ENCODE measurements around the gene HECA. TPM values are rescaled to one million over a fixed set of nuclear protein-coding genes. Genes with fewer than 3 reads are reported as not detected.

HECA gene
- total RNA-seq, 3 donors from 2014 or later: 35.1 to 54.3 (median 49.3) TPM

- DNase-seq (ENCODE audit: low spot score in 2 of 2): no peak
These were observed 8.6 kb upstream of the HECA start for GRCh38 chr6:139126255-139126654.

GRCh38 chr6:139126931-139127330, 7.9 kb upstream of the HECA start:
- intact Hi-C loops (cut with DNase I; ENCODE audit: low total_unique reads): no loop called here
- no peak overlapping the region for H3K27ac ChIP-seq

More at GRCh38 chr6:139126255-139126654, 8.6 kb upstream of the HECA start:
- TF ChIP-seq CTCF (IDR thresholded peaks at IDR 0.05) (no peak), POLR2AphosphoS5 (IDR thresholded peaks at IDR 0.05) (no peak), POLR2A (IDR thresholded peaks at IDR 0.05) (no peak)
- H3K4me3 ChIP-seq: no peak overlapping the region
- no peaks in the 10 kb centered on the region for H3K27me3 ChIP-seq
- intact Hi-C loops (cut with DNase I; ENCODE audit: low total_unique reads): no loop called here
- no peaks in the 10 kb centered on the region for H3K36me3 ChIP-seq
- no peaks in the 10 kb centered on the region for H3K9me3 ChIP-seq
- H3K27ac ChIP-seq: no peak overlapping the region
- no peaks in the 10 kb centered on the region for H3K4me1 ChIP-seq

GRCh38 chr6:139129284-139129683, 5.6 kb upstream of the HECA start:
- TF ChIP-seq POLR2A (IDR thresholded peaks at IDR 0.05) (no peak), CTCF (IDR thresholded peaks at IDR 0.05) (no peak), POLR2AphosphoS5 (IDR thresholded peaks at IDR 0.05) (no peak)
- Histone ChIP-seq H3K27me3 (no peaks in the 10 kb centered on the region), H3K4me3 (no peak overlapping the region), H3K9me3 (no peaks in the 10 kb centered on the region), H3K4me1 (no peaks in the 10 kb centered on the region), H3K36me3 (no peaks in the 10 kb centered on the region), H3K27ac (no peak overlapping the region)
- intact Hi-C loops (cut with DNase I; ENCODE audit: low total_unique reads): no loop called here
- no peak for DNase-seq (ENCODE audit: low spot score in 2 of 2)

More at GRCh38 chr6:139126931-139127330, 7.9 kb upstream of the HECA start:
- H3K36me3 ChIP-seq: no peaks in the 10 kb centered on the region
- H3K27me3 ChIP-seq: no peaks in the 10 kb centered on the region
- no peaks in the 10 kb centered on the region for H3K4me1 ChIP-seq
- no peak overlapping the region for H3K4me3 ChIP-seq
- TF ChIP-seq POLR2A (IDR thresholded peaks at IDR 0.05) (no peak), POLR2AphosphoS5 (IDR thresholded peaks at IDR 0.05) (no peak), CTCF (IDR thresholded peaks at IDR 0.05) (no peak)
- no peaks in the 10 kb centered on the region for H3K9me3 ChIP-seq
- DNase-seq (ENCODE audit: low spot score in 2 of 2): no peak

GRCh38 chr6:139131736-139132280, 3.1 kb upstream of the HECA start:
- Histone ChIP-seq H3K9me3 (no peaks in the 10 kb centered on the region), H3K4me3 (peak overlapping the region in 1 of 3 donors; percentile 31), H3K27ac (no peak overlapping the region), H3K36me3 (no peaks in the 10 kb centered on the region), H3K4me1 (no peaks in the 10 kb centered on the region), H3K27me3 (no peaks in the 10 kb centered on the region)
- no peak for TF ChIP-seq POLR2A (IDR thresholded peaks at IDR 0.05)
- TF ChIP-seq CTCF (IDR thresholded peaks at IDR 0.05): no peak
- no peak for TF ChIP-seq POLR2AphosphoS5 (IDR thresholded peaks at IDR 0.05)
- no peak for DNase-seq (ENCODE audit: low spot score in 2 of 2)
- intact Hi-C loops (cut with DNase I; ENCODE audit: low total_unique reads): no loop called here

- intact Hi-C loops (cut with DNase I; ENCODE audit: low total_unique reads): no loop called here
- no peak for TF ChIP-seq CTCF (IDR thresholded peaks at IDR 0.05)
- peak in 1 of 3 donors; percentile 5 for TF ChIP-seq POLR2AphosphoS5 (IDR thresholded peaks at IDR 0.05)
- TF ChIP-seq POLR2A (IDR thresholded peaks at IDR 0.05): no peak
- Histone ChIP-seq H3K27ac (peak overlapping the region; percentile 86 to 99), H3K4me3 (peak overlapping the region in 1 of 3 donors; percentile 24), H3K9me3 (no peaks in the 10 kb centered on the region), H3K4me1 (no peaks in the 10 kb centered on the region), H3K27me3 (no peaks in the 10 kb centered on the region), H3K36me3 (no peaks in the 10 kb centered on the region)
- DNase-seq (ENCODE audit: low spot score in 2 of 2): no peak
These were observed 1.4 kb upstream of the HECA start for GRCh38 chr6:139133262-139134063.
